Osteoblast (primary cell): ENCODE measurements around the gene AFF3. TPM values are rescaled to one million over a fixed set of nuclear protein-coding genes. Genes with fewer than 3 reads are reported as not detected.

Experiments used
- DNase-seq: peaks from one replicate; pipeline ENCODE4 v3.0.0; 2011; ENCODE audit warnings: low spot score, mixed read lengths; ENCODE audit not compliant: insufficient read length; ENCODE audit errors: missing footprints
- H2AFZ ChIP-seq: 2 replicates; pipeline ENCODE4 v1.6.0; 2011; ENCODE audit warnings: mild to moderate bottlenecking, low read length
- H3K27ac ChIP-seq: 2 replicates; pipeline ENCODE4 v1.5.1; 2011; ENCODE audit warnings: mild to moderate bottlenecking, low read depth, low read length, moderate library complexity
- H3K27me3 ChIP-seq: 2 replicates; pipeline ENCODE4 v1.6.0; 2012; ENCODE audit warnings: mild to moderate bottlenecking, control low read depth, inconsistent platforms, low read length, moderate library complexity; ENCODE audit not compliant: insufficient read depth
- H3K36me3 ChIP-seq: 2 replicates; pipeline ENCODE4 v1.5.1; 2011; ENCODE audit warnings: mild to moderate bottlenecking, low read length, control low read depth, moderate library complexity; ENCODE audit not compliant: insufficient read depth
- H3K4me1 ChIP-seq: 2 replicates; pipeline ENCODE4 v1.5.1; 2011; ENCODE audit warnings: mild to moderate bottlenecking, low read length, control low read depth, moderate library complexity; ENCODE audit not compliant: insufficient read depth
- H3K4me2 ChIP-seq: 2 replicates; pipeline ENCODE4 v1.6.0; 2011; ENCODE audit warnings: mild to moderate bottlenecking, low read length; ENCODE audit not compliant: insufficient read depth
- H3K4me3 ChIP-seq: fragments of 200-600 bp; sonication (generic); 3 replicates; pipeline ENCODE4 v1.5.1; 2012; ENCODE audit warnings: mild to moderate bottlenecking, low read length, inconsistent platforms; ENCODE audit not compliant: insufficient read depth
- H3K79me2 ChIP-seq: 2 replicates; pipeline ENCODE4 v1.6.0; 2012; ENCODE audit warnings: mild to moderate bottlenecking, low read length, control low read depth, inconsistent platforms; ENCODE audit not compliant: insufficient read depth
- H3K9me3 ChIP-seq: 2 replicates; pipeline ENCODE4 v1.5.1; 2011; ENCODE audit warnings: low read depth, low read length, control low read depth
- H4K20me1 ChIP-seq: 2 replicates; pipeline ENCODE4 v1.6.0; 2012; ENCODE audit warnings: mild to moderate bottlenecking, low read length, control low read depth; ENCODE audit not compliant: insufficient read depth
- CTCF ChIP-seq: IDR thresholded peaks from 2 replicates; pipeline ENCODE4 v1.5.1; 2011; ENCODE audit warnings: mild to moderate bottlenecking, low read depth, low read length, moderate library complexity; ENCODE audit errors: extremely low read depth
- total RNA-seq: library from RNA; depleted of rRNA; stranded (reverse); fragments of >200 nt; gene quantifications from 2 replicates; pipeline ENCODE4 v1.2.3, GENCODE V29; 2012

AFF3 gene
- total RNA-seq, 1 donor, result 4.3 TPM

GRCh38 chr2:100036793-100037192 is 105.6 kb downstream of the AFF3 start:
- no peak overlapping the region for H2AFZ ChIP-seq
- TF ChIP-seq CTCF, result no peak

DNA sequence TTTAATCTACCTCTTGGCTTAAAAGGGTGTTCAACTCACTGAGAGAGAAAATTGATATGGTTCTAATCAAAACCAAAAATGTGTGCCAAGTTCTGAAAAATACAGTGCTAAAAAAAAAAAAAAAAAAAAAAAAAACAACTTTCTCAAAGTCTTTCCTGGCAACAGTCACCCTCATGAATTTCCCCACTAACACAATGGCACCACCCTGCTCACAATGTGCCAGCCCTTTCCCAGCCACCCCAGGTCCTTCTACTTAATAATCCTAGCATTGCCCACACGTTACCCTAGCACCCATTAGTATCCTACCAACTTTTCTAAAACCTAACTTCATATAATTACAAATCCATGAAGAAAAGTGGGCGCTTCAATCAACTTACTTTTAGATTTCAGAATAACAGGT is 106.4 kb downstream of the AFF3 start:
- Histone ChIP-seq H3K4me1 (no peaks in the 10 kb centered on the region), H4K20me1 (no peaks in the 10 kb centered on the region), H3K4me2 (no peak overlapping the region), H3K9me3 (no peaks in the 10 kb centered on the region), H3K79me2 (no peaks in the 10 kb centered on the region), H3K4me3 (no peak overlapping the region), H2AFZ (no peak overlapping the region), H3K27me3 (no peaks in the 10 kb centered on the region), H3K36me3 (no peaks in the 10 kb centered on the region), H3K27ac (no peak overlapping the region)
- no peak for DNase-seq
- no peak for TF ChIP-seq CTCF

More at GRCh38 chr2:100036793-100037192, 105.6 kb downstream of the AFF3 start:
- Histone ChIP-seq H3K27me3 (no peaks in the 10 kb centered on the region), H3K9me3 (no peaks in the 10 kb centered on the region), H3K79me2 (no peaks in the 10 kb centered on the region), H4K20me1 (no peaks in the 10 kb centered on the region), H3K4me2 (no peak overlapping the region), H3K4me1 (no peaks in the 10 kb centered on the region), H3K36me3 (no peaks in the 10 kb centered on the region), H3K4me3 (no peak overlapping the region), H3K27ac (no peak overlapping the region)
- no peak for DNase-seq

DNA sequence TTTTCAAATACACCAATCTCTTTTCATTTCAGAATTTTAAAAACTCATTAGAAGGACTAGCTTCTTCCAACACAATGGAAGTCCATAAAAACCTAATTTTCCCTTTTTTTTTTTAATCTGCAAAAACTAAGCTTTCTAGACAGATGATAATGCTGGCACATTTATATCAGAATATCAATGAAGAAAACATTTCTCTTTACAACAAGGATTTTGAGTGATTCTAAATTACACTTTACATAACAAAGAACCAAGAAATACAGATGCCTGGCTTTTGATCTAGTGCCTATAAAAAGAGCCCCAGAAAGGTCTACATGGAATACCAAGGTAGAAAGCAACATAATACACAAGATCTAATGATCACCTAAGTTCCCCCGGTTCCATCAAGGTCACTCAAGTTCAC is 108.0 kb downstream of the AFF3 start:
- Histone ChIP-seq H3K4me1 (no peaks in the 10 kb centered on the region), H3K4me3 (no peak overlapping the region), H3K36me3 (no peaks in the 10 kb centered on the region), H2AFZ (no peak overlapping the region), H3K79me2 (no peaks in the 10 kb centered on the region), H3K27me3 (no peaks in the 10 kb centered on the region), H3K4me2 (no peak overlapping the region), H3K27ac (no peak overlapping the region), H3K9me3 (no peaks in the 10 kb centered on the region), H4K20me1 (no peaks in the 10 kb centered on the region)
- DNase-seq, result no peak
- no peak for TF ChIP-seq CTCF

DNA sequence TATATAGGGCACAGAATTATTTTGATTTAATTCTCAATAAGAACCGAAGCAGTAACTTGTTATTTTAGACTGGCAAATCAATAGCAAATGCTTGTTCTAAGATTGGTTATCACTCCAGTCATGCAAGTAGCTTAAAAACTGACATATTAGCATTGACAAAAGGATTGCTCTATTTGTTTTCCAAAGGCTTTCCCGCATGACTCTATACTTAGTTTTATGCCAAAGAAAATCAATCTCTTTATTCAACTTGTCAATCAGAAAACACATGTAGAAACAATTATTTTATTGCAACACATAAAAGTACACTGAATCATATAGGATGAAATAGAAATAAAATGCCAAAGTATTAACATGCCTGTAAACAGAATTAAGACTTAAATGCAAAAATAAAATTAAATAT is 108.4 kb downstream of the AFF3 start:
- no peaks in the 10 kb centered on the region for H4K20me1 ChIP-seq
- H2AFZ ChIP-seq, result no peak overlapping the region
- no peaks in the 10 kb centered on the region for H3K4me1 ChIP-seq
- no peak for DNase-seq
- no peaks in the 10 kb centered on the region for H3K79me2 ChIP-seq
- no peak overlapping the region for H3K4me3 ChIP-seq
- H3K4me2 ChIP-seq, result no peak overlapping the region
- no peak for TF ChIP-seq CTCF
- no peak overlapping the region for H3K27ac ChIP-seq
- no peaks in the 10 kb centered on the region for H3K27me3 ChIP-seq
- H3K9me3 ChIP-seq, result no peaks in the 10 kb centered on the region
- H3K36me3 ChIP-seq, result no peaks in the 10 kb centered on the region
